ENCODE results near the gene NLRP9.

Gene NLRP9

GRCh38 chr19:55695511-55696290 is 42.5 kb downstream of the NLRP9 start:
- DNase-seq (ENCODE audit: low read depth): no peak
- H3K4me3 ChIP-seq (ENCODE audit: low read depth, low read length): no peak overlapping the region
- no peak for TF ChIP-seq CTCF (IDR thresholded peaks at IDR 0.05; ENCODE audit: control insufficient read depth, extremely low read depth, insufficient read depth)

- H3K4me3 ChIP-seq (ENCODE audit: low read depth, low read length): no peak overlapping the region
- no peak for TF ChIP-seq CTCF (IDR thresholded peaks at IDR 0.05; ENCODE audit: control insufficient read depth, extremely low read depth, insufficient read depth)
- DNase-seq (ENCODE audit: low read depth): no peak
Observed at GRCh38 chr19:55694656-55695491, 43.3 kb downstream of the NLRP9 start.

- H3K4me3 ChIP-seq (ENCODE audit: low read depth, low read length): no peak overlapping the region
- TF ChIP-seq CTCF (IDR thresholded peaks at IDR 0.05; ENCODE audit: control insufficient read depth, extremely low read depth, insufficient read depth): no peak
- no peak for DNase-seq (ENCODE audit: low read depth)
Observed at GRCh38 chr19:55694241-55694655, 44.0 kb downstream of the NLRP9 start.

- no peak overlapping the region for H3K4me3 ChIP-seq (ENCODE audit: low read depth, low read length)
- no peak for TF ChIP-seq CTCF (IDR thresholded peaks at IDR 0.05; ENCODE audit: control insufficient read depth, extremely low read depth, insufficient read depth)
- no peak for DNase-seq (ENCODE audit: low read depth)
Observed at GRCh38 chr19:55693336-55693974, 44.7 kb downstream of the NLRP9 start.

GRCh38 chr19:55692681-55693081 is 45.5 kb downstream of the NLRP9 start:
- no peak for DNase-seq (ENCODE audit: low read depth)
- no peak for TF ChIP-seq CTCF (IDR thresholded peaks at IDR 0.05; ENCODE audit: control insufficient read depth, extremely low read depth, insufficient read depth)
- no peak overlapping the region for H3K4me3 ChIP-seq (ENCODE audit: low read depth, low read length)

GRCh38 chr19:55691561-55692481 is 46.4 kb downstream of the NLRP9 start:
- DNase-seq (ENCODE audit: low read depth): no peak
- no peak overlapping the region for H3K4me3 ChIP-seq (ENCODE audit: low read depth, low read length)
- TF ChIP-seq CTCF (IDR thresholded peaks at IDR 0.05; ENCODE audit: control insufficient read depth, extremely low read depth, insufficient read depth): no peak

Data from LNCaP clone FGC (cell line).